ENCODE data around the gene LRRC3B. TPM values are rescaled to one million over a fixed set of nuclear protein-coding genes. Genes with fewer than 3 reads are reported as not detected.

Gene LRRC3B
- total RNA-seq, 1 experiment from 2014 or later, result not detected

GRCh38 chr3:26668171-26668570 is 45.6 kb downstream of the LRRC3B start:
- no peaks in the 10 kb centered on the region for H3K36me3 Mint-ChIP-seq (ENCODE audit: insufficient read depth, unreplicated experiment)
- CTCF ChIA-PET, result no interaction called here
- H3K27me3 Mint-ChIP-seq (ENCODE audit: unreplicated experiment), result no peaks in the 10 kb centered on the region
- no peaks in the 10 kb centered on the region for H3K4me1 Mint-ChIP-seq (ENCODE audit: low read depth, unreplicated experiment)
- intact Hi-C loops (cut with micrococcal nuclease; ENCODE audit: unreplicated experiment), result no loop called here
- H3K27ac Mint-ChIP-seq (ENCODE audit: unreplicated experiment), result no peak overlapping the region
- H3K4me3 Mint-ChIP-seq (ENCODE audit: low read depth, unreplicated experiment), result no peak overlapping the region
- no TSS peak for BruUV-seq (replicated peaks)
- TF ChIP-seq, protein P1, sequence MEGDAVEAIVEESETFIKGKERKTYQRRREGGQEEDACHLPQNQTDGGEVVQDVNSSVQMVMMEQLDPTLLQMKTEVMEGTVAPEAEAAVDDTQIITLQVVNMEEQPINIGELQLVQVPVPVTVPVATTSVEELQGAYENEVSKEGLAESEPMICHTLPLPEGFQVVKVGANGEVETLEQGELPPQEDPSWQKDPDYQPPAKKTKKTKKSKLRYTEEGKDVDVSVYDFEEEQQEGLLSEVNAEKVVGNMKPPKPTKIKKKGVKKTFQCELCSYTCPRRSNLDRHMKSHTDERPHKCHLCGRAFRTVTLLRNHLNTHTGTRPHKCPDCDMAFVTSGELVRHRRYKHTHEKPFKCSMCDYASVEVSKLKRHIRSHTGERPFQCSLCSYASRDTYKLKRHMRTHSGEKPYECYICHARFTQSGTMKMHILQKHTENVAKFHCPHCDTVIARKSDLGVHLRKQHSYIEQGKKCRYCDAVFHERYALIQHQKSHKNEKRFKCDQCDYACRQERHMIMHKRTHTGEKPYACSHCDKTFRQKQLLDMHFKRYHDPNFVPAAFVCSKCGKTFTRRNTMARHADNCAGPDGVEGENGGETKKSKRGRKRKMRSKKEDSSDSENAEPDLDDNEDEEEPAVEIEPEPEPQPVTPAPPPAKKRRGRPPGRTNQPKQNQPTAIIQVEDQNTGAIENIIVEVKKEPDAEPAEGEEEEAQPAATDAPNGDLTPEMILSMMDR (IDR thresholded peaks at IDR 0.05; ENCODE audit: unreplicated experiment), result no peak
- H3K9me3 Mint-ChIP-seq (ENCODE audit: low read depth, unreplicated experiment), result no peaks in the 10 kb centered on the region
- no peak for DNase-seq

- no peak for DNase-seq
- BruUV-seq (replicated peaks), result no TSS peak
- Mint-ChIP-seq H3K4me1 (ENCODE audit: low read depth, unreplicated experiment) (no peaks in the 10 kb centered on the region), H3K36me3 (ENCODE audit: insufficient read depth, unreplicated experiment) (no peaks in the 10 kb centered on the region), H3K4me3 (ENCODE audit: low read depth, unreplicated experiment) (no peak overlapping the region), H3K27ac (ENCODE audit: unreplicated experiment) (no peak overlapping the region), H3K9me3 (ENCODE audit: low read depth, unreplicated experiment) (no peaks in the 10 kb centered on the region), H3K27me3 (ENCODE audit: unreplicated experiment) (no peaks in the 10 kb centered on the region)
- TF ChIP-seq, protein P1 (IDR thresholded peaks at IDR 0.05; ENCODE audit: unreplicated experiment), result no peak
- CTCF ChIA-PET, result no interaction called here
- intact Hi-C loops (cut with micrococcal nuclease; ENCODE audit: unreplicated experiment), result no loop called here
These were observed 46.1 kb downstream of the LRRC3B start for GRCh38 chr3:26668696-26669095.

GRCh38 chr3:26675336-26675735 is 52.8 kb downstream of the LRRC3B start:
- H3K4me1 Mint-ChIP-seq (ENCODE audit: low read depth, unreplicated experiment), result no peaks in the 10 kb centered on the region
- no peak overlapping the region for H3K4me3 Mint-ChIP-seq (ENCODE audit: low read depth, unreplicated experiment)
- no peaks in the 10 kb centered on the region for H3K9me3 Mint-ChIP-seq (ENCODE audit: low read depth, unreplicated experiment)
- CTCF ChIA-PET, result no interaction called here
- no peak for DNase-seq
- H3K27ac Mint-ChIP-seq (ENCODE audit: unreplicated experiment), result no peak overlapping the region
- H3K27me3 Mint-ChIP-seq (ENCODE audit: unreplicated experiment), result peaks cover 14% of the 10 kb centered on the region
- TF ChIP-seq, protein P1 (IDR thresholded peaks at IDR 0.05; ENCODE audit: unreplicated experiment), result no peak
- intact Hi-C loops (cut with micrococcal nuclease; ENCODE audit: unreplicated experiment), result no loop called here
- no TSS peak for BruUV-seq (replicated peaks)
- H3K36me3 Mint-ChIP-seq (ENCODE audit: insufficient read depth, unreplicated experiment), result no peaks in the 10 kb centered on the region

DNA sequence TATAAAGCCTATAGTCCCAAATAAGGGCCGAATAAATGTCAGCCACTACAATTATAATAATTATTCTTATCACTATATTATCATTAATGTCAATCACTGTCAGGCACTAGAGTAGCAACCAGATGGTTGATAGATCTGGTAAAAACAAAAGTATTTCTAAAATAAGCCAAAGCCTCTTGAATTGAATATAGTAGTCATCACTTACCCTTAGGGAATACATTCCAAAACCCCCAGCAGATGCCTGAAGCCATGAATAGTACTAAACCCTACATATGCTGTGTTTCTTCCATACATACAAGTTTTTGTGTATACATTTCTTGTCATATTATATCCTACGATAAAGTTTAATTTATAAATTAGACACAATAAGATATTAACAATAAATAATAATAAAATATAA is 59.1 kb downstream of the LRRC3B start:
- TF ChIP-seq, protein P1 (IDR thresholded peaks at IDR 0.05; ENCODE audit: unreplicated experiment), result no peak
- no peaks in the 10 kb centered on the region for H3K9me3 Mint-ChIP-seq (ENCODE audit: low read depth, unreplicated experiment)
- no peak for DNase-seq
- CTCF ChIA-PET, result no interaction called here
- H3K4me3 Mint-ChIP-seq (ENCODE audit: low read depth, unreplicated experiment), result no peak overlapping the region
- no peaks in the 10 kb centered on the region for H3K36me3 Mint-ChIP-seq (ENCODE audit: insufficient read depth, unreplicated experiment)
- H3K4me1 Mint-ChIP-seq (ENCODE audit: low read depth, unreplicated experiment), result no peaks in the 10 kb centered on the region
- peaks cover 21% of the 10 kb centered on the region for H3K27me3 Mint-ChIP-seq (ENCODE audit: unreplicated experiment)
- no TSS peak for BruUV-seq (replicated peaks)
- H3K27ac Mint-ChIP-seq (ENCODE audit: unreplicated experiment), result no peak overlapping the region
- intact Hi-C loops (cut with micrococcal nuclease; ENCODE audit: unreplicated experiment), result no loop called here

DNA sequence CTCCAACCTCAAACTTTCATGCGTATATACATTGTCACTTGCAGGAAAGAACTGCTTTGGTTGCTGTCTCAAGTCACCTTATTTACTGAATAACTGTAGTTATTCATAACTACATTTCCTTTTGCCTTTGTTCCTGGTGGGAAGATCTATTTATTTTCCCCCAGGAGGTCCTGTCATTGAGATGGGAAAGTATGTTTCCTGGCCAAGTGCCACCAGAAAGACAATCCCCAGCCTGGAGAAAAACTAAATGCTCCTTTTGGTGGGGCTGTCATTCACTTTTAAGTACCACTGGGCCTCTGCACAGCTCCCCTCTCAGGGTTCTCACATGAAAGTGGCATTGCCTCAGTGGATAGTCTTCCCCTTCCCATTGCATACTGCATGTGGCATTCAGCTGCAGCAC is 59.8 kb downstream of the LRRC3B start:
- BruUV-seq (replicated peaks), result no TSS peak
- DNase-seq, result no peak
- TF ChIP-seq, protein P1 (IDR thresholded peaks at IDR 0.05; ENCODE audit: unreplicated experiment), result no peak
- CTCF ChIA-PET, result no interaction called here
- H3K36me3 Mint-ChIP-seq (ENCODE audit: insufficient read depth, unreplicated experiment), result no peaks in the 10 kb centered on the region
- intact Hi-C loops (cut with micrococcal nuclease; ENCODE audit: unreplicated experiment), result no loop called here
- H3K9me3 Mint-ChIP-seq (ENCODE audit: low read depth, unreplicated experiment), result no peaks in the 10 kb centered on the region
- no peak overlapping the region for H3K27ac Mint-ChIP-seq (ENCODE audit: unreplicated experiment)
- peaks cover 21% of the 10 kb centered on the region for H3K27me3 Mint-ChIP-seq (ENCODE audit: unreplicated experiment)
- H3K4me3 Mint-ChIP-seq (ENCODE audit: low read depth, unreplicated experiment), result no peak overlapping the region
- no peaks in the 10 kb centered on the region for H3K4me1 Mint-ChIP-seq (ENCODE audit: low read depth, unreplicated experiment)

Measured in Calu3 (cell line).